GM19324 (cell line): ENCODE data around the gene ACLY.

Source experiments
- ATAC-seq: cut with Tn5 transposase; IDR thresholded peaks from one replicate; pipeline ENCODE4 v1.9.1; 2021; ENCODE audit warnings: mild to moderate bottlenecking, moderate library complexity; ENCODE audit not compliant: unreplicated experiment, low FRiP score

Gene ACLY

DNA sequence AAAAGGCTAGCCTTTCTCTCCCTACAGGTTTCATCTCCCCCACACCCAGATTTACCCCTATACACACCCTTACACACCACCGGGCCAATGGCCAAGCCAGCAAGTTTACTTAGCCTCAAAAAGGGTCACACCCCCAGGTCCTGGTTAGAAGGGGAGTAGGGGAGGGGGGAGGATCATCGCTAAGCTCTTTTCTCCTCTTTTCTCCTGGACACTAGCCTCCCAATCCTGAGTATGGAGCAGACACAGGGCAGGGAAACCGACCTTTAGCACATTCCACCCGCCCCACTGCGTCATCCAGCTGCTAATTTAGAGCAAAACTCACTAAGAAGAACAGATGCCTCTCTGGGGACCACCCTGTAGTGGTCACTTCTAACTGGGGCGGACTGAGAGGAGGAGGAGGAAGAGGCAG is 4.4 kb downstream of the ACLY start:
- ATAC-seq, result no peak

DNA sequence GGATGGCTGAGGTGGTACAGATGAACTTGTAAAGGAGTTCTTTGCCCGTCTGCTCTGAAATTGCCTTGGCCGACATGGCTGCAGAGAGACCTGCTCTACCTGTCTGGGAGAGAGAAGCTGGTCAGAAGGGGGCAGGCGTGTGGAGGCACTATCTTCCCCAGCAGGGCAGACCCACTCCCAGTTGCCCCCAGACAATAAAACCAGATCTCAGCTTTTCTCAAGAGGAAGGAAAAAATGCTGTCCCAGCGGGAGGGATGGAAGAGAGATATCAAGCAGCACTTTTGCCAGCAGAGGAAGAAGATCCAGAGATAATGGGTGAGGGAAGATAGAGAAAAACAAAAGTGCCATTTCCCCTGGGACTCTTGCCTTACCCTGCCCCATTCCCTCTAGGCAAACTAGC is 5.0 kb downstream of the ACLY start:
- ATAC-seq, result no peak

DNA sequence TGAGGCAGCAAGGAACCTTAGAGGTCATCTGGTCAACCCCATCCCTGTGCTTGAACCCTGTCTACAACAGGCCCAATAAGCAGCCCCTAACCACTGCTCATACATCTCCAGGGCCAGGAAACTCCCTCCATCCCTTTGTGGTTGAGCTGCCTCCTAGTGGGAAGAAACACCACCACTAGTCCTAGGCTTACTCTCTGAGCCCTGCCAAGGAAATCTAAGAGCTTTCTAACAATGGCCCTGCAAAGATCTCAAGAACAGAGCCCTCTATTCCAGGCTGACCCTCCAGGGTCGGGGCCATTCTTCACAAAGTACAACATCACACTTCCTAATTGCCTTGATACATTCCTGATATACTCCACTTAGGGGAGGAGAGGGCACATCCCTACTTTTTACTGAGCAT is 5.8 kb downstream of the ACLY start:
- no peak for ATAC-seq

DNA sequence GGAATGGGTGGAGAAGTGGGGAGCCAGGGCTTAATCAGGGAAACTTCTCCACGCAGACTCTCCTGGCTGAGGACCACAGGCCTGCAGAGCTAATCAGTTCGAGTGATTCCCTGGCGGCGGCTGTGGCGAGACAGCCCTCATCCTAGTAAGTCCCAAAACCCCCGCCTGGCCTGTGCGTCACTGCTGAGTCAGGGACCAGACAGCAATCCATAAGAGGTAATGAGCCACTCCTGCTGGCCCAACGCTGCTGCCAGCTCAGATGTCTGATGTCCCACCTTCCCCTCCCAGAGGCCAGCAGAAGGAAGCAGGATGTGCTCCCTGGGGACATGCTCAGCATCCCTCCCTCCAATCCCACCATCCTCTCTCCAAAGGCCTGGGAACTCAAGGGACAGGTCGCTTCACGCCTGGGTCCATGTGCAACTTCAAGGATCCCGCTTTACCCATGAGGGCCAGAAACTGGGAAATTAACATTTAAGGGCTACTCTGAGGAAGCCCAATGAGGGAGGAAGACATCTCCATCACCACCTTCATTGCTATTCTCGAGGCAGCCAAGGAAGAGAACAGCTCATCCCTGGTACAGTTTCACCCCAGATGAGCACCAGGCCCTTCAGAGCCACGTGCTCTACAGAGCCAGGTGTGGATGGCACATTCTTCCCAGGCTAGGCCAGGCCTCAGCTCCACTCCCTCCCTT is 7.9 kb downstream of the ACLY start:
- no peak for ATAC-seq

DNA sequence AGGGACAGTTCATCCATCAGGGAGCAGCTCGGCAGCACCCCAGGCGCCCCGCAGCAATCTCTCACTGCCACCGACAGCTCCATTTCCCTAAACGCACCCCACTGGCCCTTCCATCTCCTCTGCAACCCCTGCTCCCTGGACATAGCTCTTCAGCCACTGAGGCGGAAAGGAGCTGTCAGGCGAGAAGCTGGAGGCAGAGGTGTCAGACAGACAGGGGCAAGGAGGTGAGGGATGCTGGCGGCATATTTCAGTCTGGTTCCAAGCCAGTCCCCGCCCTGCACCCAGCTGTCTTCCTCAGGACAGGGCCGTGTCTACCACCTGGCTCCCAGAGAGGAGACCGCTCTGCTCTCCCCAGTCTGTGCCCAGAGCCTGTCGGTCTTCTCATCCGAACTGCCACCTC is 9.7 kb downstream of the ACLY start:
- no peak for ATAC-seq

DNA sequence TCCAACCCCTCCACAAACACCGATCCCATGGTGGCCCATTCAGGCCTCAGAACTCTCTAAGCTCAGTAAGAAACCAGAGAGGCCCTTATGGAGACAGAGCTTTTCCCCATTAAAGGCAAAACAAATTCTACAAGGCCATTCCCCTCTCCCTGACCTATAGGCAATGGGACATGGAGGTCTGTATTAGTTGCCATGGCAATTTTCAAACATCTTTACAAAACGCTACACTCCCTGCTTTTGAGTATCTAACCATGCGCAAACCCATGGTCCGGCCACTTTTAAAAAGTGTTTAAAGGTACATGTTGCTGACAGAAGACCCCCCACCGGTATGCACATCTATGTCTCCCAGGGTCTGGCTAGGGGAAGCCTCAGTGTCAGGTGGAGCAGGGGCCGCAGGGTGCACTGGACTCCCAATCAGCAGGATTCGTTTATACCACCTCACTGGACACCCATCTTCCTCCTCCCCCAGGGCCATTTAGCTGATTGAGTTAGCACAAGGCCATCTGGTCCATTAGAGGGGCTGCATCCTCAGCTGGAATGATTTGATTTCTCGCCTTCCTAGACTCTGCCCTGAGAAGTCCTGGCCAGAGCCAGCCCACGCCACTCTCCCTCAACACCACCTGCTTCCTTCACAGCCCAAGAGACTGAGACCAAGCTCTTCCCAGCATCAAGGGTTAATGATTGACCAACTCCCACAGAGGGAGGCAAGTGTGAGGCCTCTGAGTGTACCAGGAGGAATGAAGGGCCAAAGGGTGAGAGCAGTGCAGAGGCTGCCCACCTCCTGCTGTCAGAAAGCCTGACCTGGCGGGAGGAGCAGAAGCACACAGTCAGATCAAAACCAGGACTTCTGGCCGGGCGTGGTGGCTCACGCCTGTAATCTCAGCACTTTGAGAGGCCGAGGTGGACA is 10.9 kb downstream of the ACLY start:
- no peak for ATAC-seq

DNA sequence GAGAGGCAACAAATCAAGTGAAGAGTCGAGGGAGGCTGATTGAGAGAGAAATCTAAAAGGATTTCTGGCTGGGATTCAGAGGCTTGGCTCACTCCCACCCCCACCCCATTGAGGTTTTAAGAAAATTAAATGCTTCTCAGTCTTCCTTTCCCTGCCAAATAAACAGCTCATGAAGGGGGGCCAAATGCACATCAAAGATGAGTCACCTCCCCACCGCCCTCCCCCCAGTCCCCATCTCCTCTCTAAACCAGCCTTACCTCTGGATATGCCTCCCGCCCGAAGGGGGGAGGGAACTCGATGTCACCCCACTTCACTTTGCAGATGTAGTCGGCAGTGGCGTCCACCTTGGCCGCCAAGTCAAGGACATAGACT is 11.6 kb downstream of the ACLY start:
- ATAC-seq, result no peak

DNA sequence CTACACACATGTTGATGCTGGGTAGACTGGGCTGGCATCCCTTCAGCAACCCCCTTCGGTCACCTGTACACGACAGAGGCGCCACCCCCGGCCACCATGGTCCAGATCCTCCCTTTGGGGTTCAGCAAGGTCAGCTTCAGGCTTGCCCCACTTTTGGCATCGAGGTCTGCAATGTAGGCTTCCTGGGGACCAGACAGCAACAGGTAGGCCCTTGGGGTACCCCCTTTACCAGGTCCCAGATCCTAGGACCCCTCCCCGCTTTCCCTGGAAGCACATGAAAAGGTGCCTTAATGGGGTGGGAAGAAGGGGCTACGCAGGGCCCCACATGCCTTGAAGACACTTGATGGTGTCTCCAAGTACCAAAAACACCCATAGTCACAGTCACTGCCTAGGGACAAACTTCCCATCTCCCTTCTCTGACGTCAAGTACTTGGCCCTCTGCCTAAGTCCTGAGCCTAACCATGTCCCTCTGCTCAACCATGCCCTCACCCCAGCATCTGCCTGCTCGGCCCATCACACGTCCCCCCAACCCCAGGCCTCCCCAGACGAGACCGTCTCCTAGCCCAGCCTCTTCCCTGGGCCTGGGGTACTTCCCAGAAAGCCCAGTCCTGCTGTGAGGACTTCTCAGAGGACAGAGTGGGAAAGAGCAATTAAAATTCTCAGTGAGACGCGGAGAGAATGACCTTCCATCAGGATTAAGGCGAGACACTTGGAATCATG is 12.1 kb downstream of the ACLY start:
- no peak for ATAC-seq

DNA sequence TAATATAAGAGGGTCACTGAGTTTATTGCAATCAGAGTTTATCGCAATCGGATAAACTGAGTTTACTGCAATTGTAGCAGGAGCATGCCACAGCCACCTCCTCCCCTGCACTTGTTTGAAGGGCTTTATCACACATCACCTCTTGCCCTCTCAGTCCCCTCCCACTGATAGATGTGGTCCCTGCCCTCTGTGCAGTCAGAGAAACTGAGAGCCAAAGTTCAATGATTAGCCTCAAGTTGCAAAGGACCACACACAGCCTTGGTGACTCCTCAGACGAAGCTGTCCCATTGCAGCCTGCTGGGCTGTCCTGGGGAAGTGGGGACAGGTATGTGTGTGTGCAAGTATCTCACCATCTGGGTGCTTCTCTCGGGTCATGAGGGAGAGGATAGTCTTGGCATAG is 13.6 kb downstream of the ACLY start:
- ATAC-seq, result no peak

DNA sequence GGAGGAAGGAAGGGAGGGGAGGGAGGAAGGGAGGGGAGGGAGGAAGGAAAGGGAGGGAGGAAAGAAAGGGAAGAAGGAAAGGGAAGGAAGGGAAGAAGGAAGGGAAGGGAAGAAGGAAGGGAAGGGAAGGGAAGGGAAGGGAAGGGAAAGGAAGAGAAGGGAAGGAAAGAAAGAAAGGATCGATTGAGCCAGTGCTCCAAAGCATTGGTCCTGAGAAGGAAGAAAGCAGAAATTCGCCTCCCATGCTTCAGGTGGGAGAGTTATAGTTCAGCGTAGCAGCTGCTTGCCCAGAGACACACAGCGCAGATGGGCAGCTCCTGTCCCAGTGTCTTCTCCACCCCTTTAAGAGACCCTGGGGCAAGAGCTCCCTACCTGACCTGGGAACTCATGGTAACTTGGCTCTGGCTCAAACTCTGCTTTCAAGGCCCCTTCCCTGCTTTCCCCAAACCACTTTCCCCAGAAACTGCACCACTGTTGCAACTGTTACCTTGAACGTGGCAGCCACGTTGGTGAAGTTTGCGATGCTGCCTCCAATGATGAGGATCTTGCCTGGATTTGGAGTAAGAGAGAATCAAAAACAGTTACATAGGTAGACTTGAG is 14.4 kb downstream of the ACLY start:
- no peak for ATAC-seq

DNA sequence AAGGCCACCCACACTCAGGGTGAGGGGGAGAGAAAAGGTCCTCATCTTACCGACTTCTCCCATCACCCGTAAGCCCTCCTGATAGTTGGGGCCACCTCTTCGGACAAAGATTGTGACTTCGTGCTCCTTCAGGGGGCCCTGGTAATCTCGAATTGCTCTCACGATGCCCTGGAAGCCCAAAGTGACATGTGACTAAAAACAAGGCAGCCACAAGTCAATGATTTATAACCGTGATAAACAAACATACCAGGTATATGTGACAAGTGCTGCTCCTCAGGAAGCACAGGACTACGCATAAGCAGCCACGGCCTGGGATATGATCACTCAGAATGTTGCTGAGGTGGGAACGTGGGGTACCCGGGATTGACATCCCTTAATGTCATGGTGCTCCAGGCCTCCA is 17.1 kb downstream of the ACLY start:
- no peak for ATAC-seq

DNA sequence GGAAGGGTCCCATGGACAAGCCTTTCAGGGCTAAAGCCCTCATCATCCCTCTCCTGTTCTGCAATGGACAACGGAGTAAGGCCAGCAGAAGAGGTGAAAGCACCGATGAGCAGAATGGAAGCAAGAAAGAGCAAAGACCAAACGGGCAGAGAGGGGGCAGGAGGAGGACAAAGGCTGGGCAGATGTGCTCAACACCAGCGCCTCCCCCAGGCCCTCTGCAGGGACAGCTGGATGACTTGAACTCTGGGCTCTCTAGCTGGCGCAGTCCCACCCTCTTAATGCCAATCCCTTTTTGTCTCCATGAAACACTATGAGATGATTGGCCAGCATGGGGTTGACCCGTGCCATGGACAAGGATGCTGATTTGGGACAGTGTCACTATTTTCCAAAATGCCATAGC is 22.0 kb downstream of the ACLY start:
- no peak for ATAC-seq

DNA sequence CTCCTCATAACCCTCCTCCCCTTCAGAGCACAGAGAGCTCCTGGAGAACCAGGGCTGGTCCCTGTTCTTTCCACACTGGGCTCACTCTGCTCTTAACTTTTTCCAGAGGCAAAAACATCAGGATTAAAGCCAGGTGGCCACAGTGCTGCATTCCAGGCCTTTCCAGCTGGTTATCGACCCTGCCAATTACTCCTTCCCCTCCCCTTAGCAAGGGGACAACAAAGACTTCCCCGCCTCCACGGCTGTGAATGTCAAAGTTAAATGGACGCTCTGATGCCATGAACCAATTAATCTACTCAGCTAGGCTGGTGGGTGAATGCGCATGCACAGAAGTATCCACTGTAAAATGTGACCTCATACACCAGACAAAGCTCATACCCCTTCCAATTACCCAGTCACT is 23.1 kb downstream of the ACLY start:
- no peak for ATAC-seq

DNA sequence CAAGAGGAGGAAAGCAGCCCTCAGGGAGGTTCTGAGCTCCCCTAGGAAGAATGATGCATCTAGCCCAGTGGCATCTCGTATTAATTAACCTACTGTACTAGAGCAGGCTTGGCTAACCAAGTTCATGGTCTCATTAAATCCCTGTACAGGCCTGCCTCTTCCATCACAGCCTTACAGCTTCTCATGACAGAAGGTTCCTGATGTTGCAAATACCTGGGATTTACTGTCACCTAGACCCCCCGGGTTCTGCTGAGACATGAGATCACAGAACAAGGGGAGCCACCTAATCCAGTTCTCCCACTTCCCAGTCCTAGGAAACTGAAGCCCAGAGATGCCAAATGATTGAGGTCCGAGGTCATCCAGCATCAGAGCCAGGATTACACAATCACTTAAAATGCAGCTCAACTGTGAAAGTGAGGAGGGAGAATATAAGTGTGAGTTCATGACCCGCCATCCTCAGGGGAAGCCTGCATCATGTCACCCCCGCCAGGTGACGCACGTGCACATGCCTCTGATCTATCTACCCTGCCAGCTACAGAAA is 23.9 kb downstream of the ACLY start:
- no peak for ATAC-seq

DNA sequence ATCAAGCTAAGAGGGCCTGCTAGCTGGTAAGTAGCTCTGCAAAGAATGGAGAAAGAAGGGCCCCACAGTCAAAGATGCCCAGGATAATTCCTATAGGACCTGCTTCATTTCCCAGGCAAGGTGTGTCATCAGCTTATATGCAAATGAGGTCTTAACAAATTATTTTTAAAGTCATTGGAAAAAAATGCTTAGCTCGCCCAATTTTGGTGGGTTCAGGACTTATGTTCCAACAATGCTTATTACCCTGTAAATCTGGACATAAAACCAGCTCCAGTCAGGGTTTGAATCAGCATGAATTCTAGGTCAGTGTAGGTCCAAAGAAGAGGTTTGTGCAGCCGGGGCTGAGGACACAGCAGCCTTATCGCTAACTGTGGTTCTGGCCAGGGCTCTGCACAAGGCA is 25.4 kb downstream of the ACLY start:
- no peak for ATAC-seq

DNA sequence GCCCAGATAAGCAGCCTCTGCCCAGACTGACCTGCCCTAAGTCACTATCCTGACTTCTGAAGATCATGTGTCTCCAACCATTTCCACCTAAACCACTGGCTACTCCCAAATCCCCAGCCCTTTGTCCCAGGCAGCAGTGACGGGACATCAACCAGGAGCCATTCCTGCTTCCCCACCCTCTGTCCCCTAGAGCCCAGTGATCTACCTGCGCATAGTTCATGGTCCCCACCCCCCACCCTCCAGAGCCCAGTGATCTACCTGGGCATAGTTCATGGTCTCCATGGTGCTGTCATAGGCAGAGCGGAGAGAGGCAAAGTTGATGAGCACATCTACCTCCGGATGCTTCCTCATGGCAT is 26.8 kb downstream of the ACLY start:
- no peak for ATAC-seq

DNA sequence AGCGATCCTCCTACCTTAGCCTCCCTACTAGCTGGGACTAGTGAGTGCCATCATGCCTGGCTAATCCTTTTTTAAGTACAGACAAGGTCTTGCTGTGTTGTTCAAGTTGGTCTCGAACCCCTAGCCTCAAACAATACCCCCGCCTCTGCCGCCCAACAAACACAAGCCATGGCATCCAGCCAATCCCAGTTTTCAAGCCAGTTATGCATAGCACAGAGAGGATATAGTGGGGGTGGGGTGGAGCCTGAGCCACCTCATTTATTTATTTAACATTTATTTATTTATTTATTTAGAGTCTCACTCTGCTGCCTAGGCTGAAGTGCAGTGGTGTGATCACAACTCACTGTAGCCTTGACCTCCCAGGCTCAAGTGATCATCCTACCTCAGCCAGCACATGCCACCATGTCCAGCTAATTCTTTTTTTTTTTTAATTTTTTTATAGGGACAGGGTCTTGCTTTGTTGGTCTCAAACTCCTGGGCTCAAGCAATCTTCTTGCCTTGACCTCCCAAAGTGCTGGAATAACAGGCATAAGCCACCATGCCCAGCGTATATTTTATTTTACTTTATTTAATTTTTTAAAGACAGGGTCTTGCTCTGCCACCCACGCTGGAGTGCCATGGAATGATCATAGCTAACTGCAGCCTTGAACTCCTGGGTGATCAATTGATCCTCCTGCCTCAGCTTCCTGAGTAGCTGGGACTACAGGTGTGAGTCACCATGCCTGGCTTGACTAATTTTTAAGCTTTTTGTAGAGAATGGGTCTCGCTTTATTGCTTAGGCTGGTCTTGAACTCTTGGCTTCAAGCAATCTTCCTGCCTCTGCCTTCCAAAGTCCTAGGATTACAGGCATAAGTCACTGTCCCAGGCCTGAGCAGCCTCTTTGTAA is 27.4 kb downstream of the ACLY start:
- no peak for ATAC-seq

DNA sequence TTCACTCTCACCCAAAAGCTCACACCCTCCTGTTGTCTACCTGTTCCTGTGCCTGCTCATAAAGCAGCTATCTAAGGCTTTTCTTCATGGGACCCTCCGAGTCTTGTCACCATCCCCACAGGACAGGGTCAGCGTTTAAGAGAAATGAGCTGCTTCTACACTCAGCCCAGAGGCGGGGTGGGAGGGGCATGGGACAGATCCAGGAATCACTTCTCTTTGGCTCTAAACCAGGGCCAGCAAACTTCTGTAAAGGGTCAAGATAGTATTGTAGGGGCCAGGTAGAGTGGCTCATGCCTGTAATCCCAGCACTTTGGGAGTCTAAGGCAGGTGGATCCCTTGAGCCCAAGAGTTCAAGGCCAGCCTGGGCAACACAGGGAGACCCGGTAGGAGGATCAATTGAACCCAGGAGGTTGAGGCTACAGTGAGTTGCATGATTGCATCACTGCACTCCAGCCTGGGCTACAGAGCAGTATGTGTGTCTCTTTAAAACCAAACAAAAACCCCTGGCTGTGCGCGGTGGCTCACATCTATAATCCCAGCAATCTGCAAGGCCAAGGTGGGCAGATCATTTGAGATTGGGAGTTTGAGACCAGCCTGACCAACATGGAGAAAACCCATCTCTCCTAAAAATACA is 30.3 kb downstream of the ACLY start:
- ATAC-seq, result no peak

DNA sequence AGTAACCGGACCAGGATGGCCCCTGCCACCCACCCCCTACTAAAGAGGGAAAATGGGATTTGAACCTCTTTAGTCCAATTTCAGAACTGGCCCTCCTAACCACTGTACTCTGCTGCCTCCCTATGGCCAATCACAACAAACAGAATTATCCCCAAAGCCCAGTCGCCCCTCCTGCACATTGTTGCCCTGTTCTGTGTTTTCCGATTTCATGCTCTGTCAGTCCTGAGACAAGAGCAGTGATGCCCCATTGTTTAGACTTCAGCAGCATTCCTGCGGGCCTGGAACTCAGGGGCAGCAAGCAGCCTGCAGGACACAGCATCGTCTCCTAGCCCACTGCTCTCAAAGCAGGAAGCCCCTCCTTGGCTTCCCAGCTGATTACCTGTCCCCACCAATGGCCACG is 33.0 kb downstream of the ACLY start:
- no peak for ATAC-seq
